Stimulated activated naive CD4-positive, alpha-beta T cell (primary cell): ENCODE data around the gene RETN.
A peak's percentile ranks its signal among the peaks of the same experiment; 100 is the strongest.

Experiments
- DNase-seq, 6 experiments: peaks; one replicate each; lab custom pipeline; 2025; lab: John Stamatoyannopoulos, UW

RETN gene

DNA sequence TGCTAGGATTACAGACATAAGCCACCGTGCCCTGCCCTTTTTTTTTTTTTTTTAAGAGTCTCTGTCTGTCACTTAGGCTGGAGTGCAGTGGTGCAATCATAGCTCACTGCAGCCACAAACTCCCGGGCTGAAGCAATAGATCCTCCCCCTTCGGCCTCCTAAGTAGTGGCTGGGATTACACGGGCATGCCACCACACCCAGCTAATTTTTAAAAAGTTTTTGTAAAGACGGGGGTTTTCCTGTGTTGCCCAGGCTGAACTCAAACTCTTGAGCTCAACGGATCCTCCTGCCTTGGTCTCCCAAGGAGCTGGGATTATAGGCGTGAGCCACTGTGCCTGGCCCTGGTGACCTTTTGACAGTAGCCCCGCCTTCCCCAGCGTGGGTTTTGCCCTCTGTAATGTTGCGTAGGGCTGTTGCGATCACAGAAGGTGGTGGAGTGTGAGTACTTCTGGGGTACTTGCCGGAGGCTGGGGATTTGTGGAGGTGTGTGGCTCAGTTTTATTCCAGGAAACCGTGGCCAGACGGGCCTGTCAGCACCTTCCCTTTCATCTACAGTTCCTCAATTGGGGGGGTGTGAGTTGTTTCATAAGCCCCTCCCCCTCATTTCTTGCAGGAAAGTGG, 11.6 kb upstream of the RETN start:
- DNase-seq = no peak

DNA sequence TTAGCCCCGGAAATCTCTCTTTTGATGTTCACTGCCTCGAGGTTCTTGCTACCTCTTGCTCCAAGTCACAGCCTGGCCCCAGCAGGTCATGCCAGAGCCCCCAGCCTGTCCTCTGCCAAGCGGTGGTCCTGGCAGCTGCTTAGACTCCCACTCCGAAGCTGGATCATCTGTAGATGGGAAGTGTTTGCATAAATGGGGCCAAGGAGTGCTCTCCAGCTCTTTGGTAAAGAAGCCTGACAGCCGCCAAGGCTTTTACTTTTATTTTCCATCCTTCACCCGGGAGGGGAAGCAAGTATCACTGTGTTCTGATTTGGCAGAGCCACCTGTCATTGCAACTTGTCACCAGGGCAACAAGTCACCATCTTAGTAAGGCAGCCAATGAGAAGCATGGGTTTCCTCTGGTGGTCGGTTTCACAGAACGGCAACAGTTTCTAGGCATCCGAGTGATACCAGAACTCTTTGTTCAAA, 10.6 kb upstream of the RETN start:
- DNase-seq = peak; percentile 22 to 65 (median 50)

DNA sequence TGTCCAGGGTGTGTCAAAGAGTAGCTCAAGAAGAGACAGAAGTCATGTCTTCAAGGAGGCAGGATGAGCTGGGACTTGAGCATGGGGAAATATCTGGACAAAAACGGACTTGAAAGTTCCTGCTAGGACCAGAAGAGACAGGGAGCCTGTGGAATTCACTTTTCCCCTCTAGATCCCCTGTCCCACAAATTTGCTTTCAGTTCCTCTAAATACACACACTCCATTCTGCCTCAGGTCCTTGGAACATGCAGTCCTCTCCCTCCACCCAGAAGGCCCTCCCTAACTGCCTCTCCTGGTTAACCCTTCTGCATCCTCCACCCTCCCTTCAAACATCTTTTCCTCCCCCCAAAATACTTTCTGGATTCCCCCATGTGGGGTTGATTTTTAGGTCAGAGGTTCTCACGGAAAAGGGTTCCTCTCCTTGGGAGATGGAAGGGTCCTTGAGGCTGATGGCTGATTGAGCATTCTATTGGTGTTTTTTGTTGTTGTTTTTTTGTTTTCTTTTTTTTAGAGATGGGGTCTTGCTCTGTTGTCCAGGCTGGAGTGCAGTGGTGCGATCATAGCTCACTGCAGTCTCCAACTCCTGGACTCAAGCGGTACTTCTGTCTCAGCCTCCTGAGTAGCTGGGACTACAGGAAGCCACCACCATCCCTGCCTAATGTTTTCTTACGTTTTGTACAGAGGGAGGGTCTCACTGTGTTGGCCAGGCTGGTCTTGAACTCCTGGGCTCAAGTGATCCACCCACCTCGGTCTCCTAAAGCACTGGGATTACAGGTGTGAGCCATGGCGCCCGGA, 6.9 kb upstream of the RETN start:
- no peak for DNase-seq

DNA sequence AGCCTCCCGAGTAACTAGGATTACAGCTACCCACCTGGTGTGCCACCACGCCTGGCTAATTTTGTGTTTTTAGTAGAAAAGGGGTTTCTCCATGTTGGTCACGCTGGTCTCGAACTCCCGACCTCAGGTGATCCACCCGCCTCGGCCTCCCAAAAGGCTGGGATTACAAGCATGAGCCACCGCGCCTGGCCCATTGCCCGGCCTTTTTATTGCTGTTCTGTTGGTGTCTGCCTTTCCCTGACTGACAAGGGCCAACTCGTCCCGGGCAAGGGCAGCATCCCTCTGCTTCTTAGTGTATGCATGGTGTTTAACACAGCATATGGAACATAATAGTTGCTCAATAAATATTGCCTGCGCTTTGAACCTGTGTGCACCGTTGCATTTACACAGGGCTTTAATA, 6.2 kb upstream of the RETN start:
- no peak for DNase-seq

DNA sequence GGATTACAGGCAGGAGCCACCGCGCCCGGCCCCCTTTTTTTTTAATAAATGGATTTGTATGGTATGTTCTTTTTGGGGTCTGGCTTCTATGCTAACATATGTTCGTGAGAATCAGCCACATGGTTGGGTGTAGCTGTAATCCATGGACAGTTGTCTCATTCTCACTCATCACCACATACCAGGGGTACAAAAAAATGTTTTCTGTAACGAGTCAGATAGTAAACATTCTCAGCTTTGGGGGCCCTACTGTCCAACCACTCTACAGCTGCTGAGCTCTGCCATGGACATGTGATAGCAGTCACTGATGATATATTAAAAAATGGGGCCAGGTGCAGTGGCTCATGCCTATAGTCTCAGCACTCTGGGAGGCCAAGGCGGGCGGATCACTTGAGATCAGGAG, 5.1 kb upstream of the RETN start:
- DNase-seq = no peak

- no peak for DNase-seq
Observed at GRCh38 chr19:7665076-7665475, 3.8 kb upstream of the RETN start.

- no peak for DNase-seq
Observed at GRCh38 chr19:7669641-7670040, 792 bp downstream of the RETN start.

- DNase-seq = no peak
Observed at GRCh38 chr19:7670150-7670783, 1.4 kb downstream of the RETN start.

DNA sequence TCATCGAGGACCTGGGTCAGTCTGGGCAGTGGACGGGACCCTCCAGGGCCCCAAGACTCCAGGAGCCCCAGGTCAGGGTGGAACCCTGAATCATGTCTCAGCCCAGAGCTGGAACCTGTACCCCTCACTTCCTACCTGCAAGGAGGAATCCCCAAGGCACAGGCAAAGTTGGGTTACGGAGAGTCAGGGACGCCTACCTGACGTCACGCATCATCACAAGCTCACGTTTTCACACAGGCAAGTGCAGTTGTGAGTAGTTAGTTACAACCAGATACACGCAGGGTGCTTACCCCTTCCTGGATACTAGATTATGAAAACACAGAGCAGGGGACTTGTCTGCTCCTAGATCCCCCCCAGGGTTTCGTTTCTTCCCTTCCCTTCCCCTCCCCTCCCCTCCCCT, 1.9 kb downstream of the RETN start:
- DNase-seq = no peak

GRCh38 chr19:7672522-7672921, 3.7 kb downstream of the RETN start:
- DNase-seq = no peak

DNA sequence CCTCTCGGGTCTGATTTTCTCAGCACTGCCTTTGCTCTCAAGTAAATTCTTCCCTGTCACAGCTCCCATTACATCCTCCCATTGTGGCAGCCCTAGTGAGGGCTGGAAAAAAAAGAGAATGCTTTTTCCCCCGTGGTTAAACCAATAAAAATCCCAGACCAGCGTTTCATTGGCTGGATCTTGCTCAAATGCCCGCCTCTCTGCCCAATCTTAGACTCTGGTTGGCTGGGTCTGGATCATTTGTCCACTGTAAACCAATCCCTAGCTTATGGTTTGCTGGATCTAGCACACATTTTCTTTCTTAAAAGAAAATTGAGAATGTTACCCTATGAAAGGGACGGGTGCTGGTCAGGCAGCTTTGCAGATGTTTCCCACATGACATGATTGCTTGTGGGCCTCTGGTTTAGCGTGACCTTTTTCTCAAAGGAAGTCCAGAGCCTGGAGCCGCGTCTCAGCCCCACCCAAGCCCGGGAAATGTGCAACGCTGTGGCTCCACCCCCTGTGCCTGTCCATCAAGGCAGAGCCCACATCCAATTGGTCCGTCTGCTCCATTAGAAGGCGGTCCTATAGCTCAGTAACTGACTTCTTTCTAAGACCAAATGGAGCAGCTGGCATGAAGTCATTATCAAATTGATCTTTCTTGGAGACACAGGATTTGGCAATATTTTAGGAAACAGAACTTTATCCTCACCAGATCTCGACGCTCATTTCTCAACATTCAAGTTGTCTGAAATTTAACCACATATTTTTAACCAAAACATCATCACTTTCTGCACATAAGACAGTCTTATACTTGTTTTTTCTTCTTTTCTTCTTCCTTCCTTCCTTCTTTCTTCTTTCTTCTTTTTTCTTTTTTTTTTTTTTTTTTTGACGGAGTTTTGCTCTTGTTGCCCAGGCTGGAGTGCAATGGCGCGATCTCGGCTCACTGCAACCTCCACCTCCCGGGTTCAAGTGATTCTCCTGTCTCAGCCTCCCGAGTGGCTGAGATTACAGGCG, 5.5 kb downstream of the RETN start:
- DNase-seq = no peak

DNA sequence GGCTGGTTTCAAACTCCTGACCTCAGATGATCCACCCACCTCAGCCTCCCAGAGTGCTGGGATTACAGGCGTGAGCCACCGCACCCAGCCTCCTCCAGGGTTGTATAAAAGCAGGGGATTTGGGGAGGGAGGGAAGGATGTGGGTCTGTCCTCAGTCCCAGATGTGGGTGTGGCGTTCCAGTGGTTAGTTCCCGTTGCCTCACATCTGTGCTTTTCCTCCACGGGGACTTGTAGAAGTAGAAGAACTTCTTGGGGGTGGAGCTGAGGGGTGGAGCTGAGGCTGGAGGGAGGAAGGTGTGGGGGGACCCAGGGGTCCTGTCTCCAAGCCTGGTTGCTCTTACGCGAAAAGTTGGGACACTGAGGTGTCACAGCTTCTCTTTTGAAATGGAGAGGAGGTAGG, 7.5 kb downstream of the RETN start:
- DNase-seq = no peak

- DNase-seq = no peak
Observed at GRCh38 chr19:7676854-7677253, 8.0 kb downstream of the RETN start, which contains the start of gene MCEMP1. Gene MCEMP1 (plus strand): TSS chr19:7677090. CDS start chr19:7677121, 31 bp downstream.

DNA sequence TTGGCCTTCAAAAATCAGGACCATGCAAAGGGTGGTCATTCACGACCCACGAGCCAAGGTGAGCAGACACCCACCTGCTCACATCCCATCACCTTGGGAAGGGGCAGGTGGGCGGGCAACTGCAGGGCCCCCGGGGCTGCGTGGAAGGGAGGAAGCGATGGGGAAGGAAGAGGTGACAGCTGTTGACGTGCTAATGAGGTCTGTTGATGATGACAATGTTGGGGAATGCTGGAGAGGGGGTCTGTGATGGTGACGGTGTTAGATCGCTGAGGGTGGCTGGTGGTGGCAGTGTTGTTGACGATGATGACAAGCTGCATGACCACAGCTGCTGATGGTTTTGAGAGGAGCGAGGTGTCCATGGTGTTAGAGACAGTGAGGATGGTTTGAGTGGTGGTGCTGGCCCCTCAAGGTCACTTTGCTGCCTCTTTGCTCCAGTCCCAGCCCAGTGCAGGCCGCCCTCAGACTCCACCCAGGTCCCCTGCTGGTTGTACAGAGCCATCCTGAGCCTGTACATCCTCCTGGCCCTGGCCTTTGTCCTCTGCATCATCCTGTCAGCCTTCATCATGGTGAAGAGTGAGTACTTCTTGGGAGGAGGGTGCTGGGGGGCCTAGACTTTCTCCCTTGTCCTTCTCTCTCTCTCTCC, 8.9 kb downstream of the RETN start:
- no peak for DNase-seq

- DNase-seq = peak; percentile 54 to 81 (median 66)
Observed at GRCh38 chr19:7678971-7679751, 10.3 kb downstream of the RETN start.

- no peak for DNase-seq
Observed at GRCh38 chr19:7679771-7680605, 11.1 kb downstream of the RETN start.

GRCh38 chr19:7680606-7681339, 11.9 kb downstream of the RETN start, which contains the start of gene TRAPPC5:
Gene TRAPPC5 (plus strand): TSS chr19:7680833. CDS start chr19:7682254, 1,421 bp downstream.
- DNase-seq = peak; percentile 71 to 90 (median 82)

DNA sequence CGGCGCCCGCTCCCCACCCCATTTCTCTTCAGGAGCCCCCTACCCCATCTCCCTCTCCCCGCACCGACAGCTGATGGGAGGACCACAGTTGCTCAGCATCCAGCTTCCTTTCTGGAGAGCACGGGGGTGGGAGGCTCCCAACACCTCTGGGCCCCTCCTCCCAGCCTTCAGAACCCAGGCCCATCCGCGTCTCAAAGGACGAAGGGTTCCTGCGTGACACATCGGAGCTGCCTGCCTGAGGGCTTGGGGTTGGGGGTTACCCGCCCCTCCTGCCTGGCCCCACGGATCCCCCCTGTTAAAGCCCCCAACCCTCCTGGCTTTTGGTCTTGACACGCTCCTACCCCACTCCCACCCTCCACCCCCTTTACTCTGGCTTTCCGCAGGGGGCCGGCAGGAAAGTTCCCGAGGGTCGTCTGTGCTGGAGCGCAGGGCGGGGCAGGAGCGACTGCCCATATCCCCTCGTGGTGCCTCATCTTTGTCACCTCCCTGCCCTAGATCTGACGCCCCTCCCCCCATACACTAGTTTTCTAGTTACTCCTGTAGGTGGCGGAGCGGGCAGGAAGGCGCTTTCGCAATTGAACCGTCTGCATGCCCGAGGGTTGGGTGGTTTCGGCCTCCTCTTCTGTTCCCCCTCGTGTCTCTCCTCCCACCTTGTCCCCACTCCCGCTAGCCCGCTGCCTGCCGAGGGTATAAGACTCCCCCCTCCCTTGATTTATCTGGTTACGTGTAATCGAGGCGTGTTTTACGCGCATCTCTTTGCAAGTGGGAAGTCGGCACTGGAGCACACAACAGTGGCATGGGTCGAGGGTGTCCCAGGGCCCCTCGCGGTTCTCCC, 12.7 kb downstream of the RETN start:
- peak; percentile 69 to 86 (median 80) for DNase-seq
